Keratinocyte (primary cell): ENCODE data around the gene PRKCE.

Source experiments
- CTCF ChIP-seq, 3 experiments: IDR thresholded peaks in 1 of 3; conservative IDR thresholded peaks in 1 of 3; optimal IDR thresholded peaks in 1 of 3; 2 replicates in 2 of 3; 3 replicates in 1 of 3; pipeline versions ENCODE3 to v1.5.1; 2011; ENCODE audit warnings: low read length in 3 of 3, mild to moderate bottlenecking in 3 of 3, moderate library complexity in 2 of 3, control low read depth in 1 of 3, inconsistent platforms in 1 of 3; ENCODE audit not compliant: insufficient read depth in 2 of 3; ENCODE audit errors: extremely low read depth in 1 of 3
- EZH2 ChIP-seq: IDR thresholded peaks from one replicate; pipeline ENCODE4 v1.6.1; 2012; ENCODE audit warnings: inconsistent platforms, mild to moderate bottlenecking, low read length, moderate library complexity

DNA sequence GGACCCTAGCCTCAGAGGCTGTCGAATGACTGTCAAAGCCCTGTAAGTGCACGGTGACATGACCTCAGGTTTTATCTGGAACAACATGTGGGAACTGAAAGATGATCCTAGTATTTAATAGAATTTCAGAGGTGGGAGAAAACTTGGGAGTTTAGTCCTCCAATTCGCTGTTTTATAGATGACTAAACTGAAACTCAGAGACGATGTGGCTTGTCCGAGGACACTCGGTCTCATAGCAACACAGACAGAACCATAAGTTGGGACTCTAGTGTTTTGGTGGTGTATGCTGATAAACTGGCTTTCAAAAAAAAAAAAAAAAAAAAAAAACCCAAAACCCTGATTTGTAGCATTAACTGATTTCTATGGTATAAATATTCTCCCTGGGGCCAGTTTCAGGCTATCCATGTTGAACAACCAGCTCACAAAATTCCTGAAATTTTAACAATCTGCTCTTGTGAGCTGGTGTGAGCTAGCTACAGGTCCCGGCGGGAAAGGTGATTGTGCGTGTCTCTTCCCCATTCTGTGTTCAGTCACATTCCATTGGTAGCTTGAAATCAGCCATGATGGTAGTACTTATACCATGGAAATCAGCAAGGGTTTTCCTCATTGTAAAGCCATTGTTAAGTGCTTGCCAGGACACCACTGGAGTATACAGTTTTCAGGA is 450.2 kb downstream of the PRKCE start:
- no peak for TF ChIP-seq CTCF (optimal IDR thresholded peaks at IDR 0.05 in 1 of 3, IDR thresholded peaks at IDR 0.05 in 1 of 3, conservative IDR thresholded peaks at IDR 0.05 in 1 of 3; ENCODE audit: extremely low read depth in 1 of 3, insufficient read depth in 2 of 3, low read length in 3 of 3)
- no peak for TF ChIP-seq EZH2
